H1 (cell line): ENCODE measurements around the gene PTPN3. TPM values are rescaled to one million over a fixed set of nuclear protein-coding genes. Genes with fewer than 3 reads are reported as not detected.

Experiments used
- CTCF ChIA-PET: fragments of 300-600 bp; sonication (Branson Sonifier 250); formaldehyde crosslinking; loops from one replicate; lab custom pipeline; 2021; ENCODE audit not compliant: partially characterized antibody; lab: Charles Lee
- POLR2A ChIA-PET: fragments of 300-600 bp; sonication (Branson Sonifier 250); formaldehyde crosslinking; loops from one replicate; lab custom pipeline; 2021; ENCODE audit warnings: inconsistent platforms; ENCODE audit not compliant: partially characterized antibody; lab: Charles Lee
- DNase-seq, 2 experiments: peaks; one replicate each; pipeline versions ENCODE4 v3.0.0 to v3.0.0-alpha.2; 2010 to 2022; ENCODE audit warnings: low spot score in 2 of 2, low read depth in 1 of 2, mixed read lengths in 1 of 2
- FAIRE-seq: peaks from 2 replicates; lab custom pipeline; 2011; peaks lifted over from hg19 to GRCh38; lab: Jason Lieb, UNC
- H2AFZ ChIP-seq: 2 replicates; pipeline ENCODE4 v1.8.1; 2012; ENCODE audit warnings: low read length, inconsistent platforms
- H2AK5ac ChIP-seq: 2 replicates; pipeline ENCODE4 v1.6.1; 2013; ENCODE audit warnings: low read depth, low read length
- H2BK120ac ChIP-seq: replicated peaks from 2 replicates; pipeline ENCODE3; 2013; ENCODE audit warnings: low read depth, low read length, inconsistent platforms
- H2BK12ac ChIP-seq: 2 replicates; pipeline ENCODE4 v1.6.1; 2013; ENCODE audit warnings: low read depth, low read length
- H2BK15ac ChIP-seq: 2 replicates; pipeline ENCODE4 v1.6.1; 2013; ENCODE audit warnings: low read length
- H2BK20ac ChIP-seq: 2 replicates; pipeline ENCODE4 v1.6.1; 2013; ENCODE audit warnings: low read length
- H2BK5ac ChIP-seq: 2 replicates; pipeline ENCODE4 v1.6.1; 2013; ENCODE audit warnings: low read depth, low read length
- H3K14ac ChIP-seq: 2 replicates; pipeline ENCODE4 v1.6.1; 2013; ENCODE audit warnings: inconsistent platforms; ENCODE audit not compliant: insufficient read length
- H3K18ac ChIP-seq: 2 replicates; pipeline ENCODE4 v1.6.1; 2013; ENCODE audit warnings: low read length; ENCODE audit errors: extremely low read depth
- H3K23ac ChIP-seq: 2 replicates; pipeline ENCODE4 v1.6.1; 2013; ENCODE audit warnings: inconsistent platforms; ENCODE audit not compliant: insufficient read length
- H3K23me2 ChIP-seq: 2 replicates; pipeline ENCODE4 v1.6.1; 2013; ENCODE audit warnings: low read depth, low read length
- H3K27ac ChIP-seq: 2 replicates; pipeline ENCODE4 v1.6.1; 2011; ENCODE audit warnings: low read depth, low read length, inconsistent platforms
- H3K27me3 ChIP-seq, 4 experiments: replicated peaks in 1 of 4; 1 replicate in 1 of 4; 2 replicates in 3 of 4; pipeline versions ENCODE4 v1.6.1 to v1.8.1; 2011 to 2013; ENCODE audit warnings: low read length in 3 of 4, mild to moderate bottlenecking in 3 of 4, inconsistent platforms in 2 of 4, mixed read lengths in 2 of 4, moderate library complexity in 1 of 4; ENCODE audit not compliant: control insufficient read depth in 3 of 4, insufficient read depth in 3 of 4; ENCODE audit errors: extremely low read depth in 1 of 4
- H3K36me3 ChIP-seq, 4 experiments: 2 replicates each; pipeline versions ENCODE4 v1.6.1 to v1.8.1; 2011 to 2013; ENCODE audit warnings: mild to moderate bottlenecking in 4 of 4, low read length in 3 of 4, moderate library complexity in 2 of 4, control low read depth in 1 of 4, inconsistent platforms in 1 of 4; ENCODE audit not compliant: insufficient read depth in 4 of 4, control insufficient read depth in 2 of 4
- H3K4ac ChIP-seq: replicated peaks from 2 replicates; pipeline ENCODE3; 2013; ENCODE audit warnings: low read length, low read depth, mixed read lengths, inconsistent platforms; ENCODE audit not compliant: insufficient read length
- H3K4me1 ChIP-seq, 4 experiments: replicated peaks in 1 of 4; 1 replicate in 1 of 4; 2 replicates in 3 of 4; pipeline versions ENCODE4 v1.6.1 to v1.8.1; 2011 to 2013; ENCODE audit warnings: low read length in 3 of 4, inconsistent platforms in 2 of 4, mixed read lengths in 1 of 4; ENCODE audit not compliant: insufficient read depth in 4 of 4, control insufficient read depth in 3 of 4
- H3K4me2 ChIP-seq, 2 experiments: 2 replicates each; pipeline versions ENCODE4 v1.6.1 to v1.8.1; 2011 to 2013; ENCODE audit warnings: low read depth in 2 of 2, low read length in 2 of 2, control low read depth in 1 of 2, inconsistent platforms in 1 of 2, mild to moderate bottlenecking in 1 of 2; ENCODE audit not compliant: insufficient read depth in 1 of 2
- H3K4me3 ChIP-seq, 4 experiments: fragments of 200-600, 300-600 bp in 1 of 4; sonication (generic), shearing (Covaris generic), sonication (Bioruptor Twin) in 1 of 4; 2 replicates each; pipeline versions ENCODE4 v1.5.1 to v1.8.1; 2011 to 2016; ENCODE audit warnings: low read length in 4 of 4, low read depth in 3 of 4, control low read depth in 2 of 4, inconsistent platforms in 2 of 4, mild to moderate bottlenecking in 2 of 4, mixed read lengths in 1 of 4, moderate library complexity in 1 of 4; ENCODE audit not compliant: insufficient read depth in 2 of 4; ENCODE audit errors: extremely low read depth in 1 of 4
- H3K56ac ChIP-seq: replicated peaks from 2 replicates; pipeline ENCODE3; 2013; ENCODE audit warnings: low read depth, mild to moderate bottlenecking, mixed read lengths, low read length, inconsistent platforms; ENCODE audit not compliant: insufficient read length
- H3K79me1 ChIP-seq: 2 replicates; pipeline ENCODE4 v1.6.1; 2013; ENCODE audit warnings: low read depth, low read length, control low read depth
- H3K79me2 ChIP-seq, 2 experiments: 2 replicates each; pipeline versions ENCODE4 v1.6.1 to v1.8.1; 2012 to 2013; ENCODE audit warnings: low read length in 2 of 2, mild to moderate bottlenecking in 2 of 2, inconsistent platforms in 1 of 2; ENCODE audit not compliant: insufficient read depth in 2 of 2, control insufficient read depth in 1 of 2
- H3K9ac ChIP-seq, 4 experiments: replicated peaks in 1 of 4; 1 replicate in 1 of 4; 2 replicates in 3 of 4; pipeline versions ENCODE4 v1.6.1 to v1.8.1; 2011 to 2013; ENCODE audit warnings: low read depth in 3 of 4, low read length in 3 of 4, control low read depth in 2 of 4, mild to moderate bottlenecking in 2 of 4, moderate library complexity in 2 of 4, inconsistent platforms in 1 of 4; ENCODE audit errors: extremely low read depth in 1 of 4
- H3K9me3 ChIP-seq, 2 experiments: 2 replicates each; pipeline versions ENCODE4 v1.6.1 to v1.8.1; 2012 to 2013; ENCODE audit warnings: mild to moderate bottlenecking in 2 of 2, moderate library complexity in 2 of 2, control low read depth in 1 of 2, inconsistent platforms in 1 of 2, low read depth in 1 of 2, low read length in 1 of 2, mixed read lengths in 1 of 2; ENCODE audit not compliant: insufficient read depth in 2 of 2
- H4K20me1 ChIP-seq, 2 experiments: replicated peaks in 1 of 2; 2 replicates each; pipeline versions ENCODE3 to v1.8.1; 2011 to 2013; ENCODE audit warnings: inconsistent platforms in 2 of 2, low read length in 2 of 2, mild to moderate bottlenecking in 1 of 2; ENCODE audit not compliant: insufficient read depth in 2 of 2, control insufficient read depth in 1 of 2
- H4K5ac ChIP-seq: 2 replicates; pipeline ENCODE4 v1.6.1; 2013; ENCODE audit warnings: low read length, low read depth, mixed read lengths, inconsistent platforms; ENCODE audit not compliant: insufficient read length
- H4K8ac ChIP-seq: 2 replicates; pipeline ENCODE4 v1.8.0; 2013; ENCODE audit warnings: mild to moderate bottlenecking, moderate library complexity, low read length, inconsistent platforms; ENCODE audit not compliant: insufficient read depth; ENCODE audit errors: extremely low read depth
- H4K91ac ChIP-seq: replicated peaks from 2 replicates; pipeline ENCODE3; 2013; ENCODE audit warnings: low read length, mixed read lengths, inconsistent platforms; ENCODE audit not compliant: insufficient read length
- ATF3 ChIP-seq: IDR thresholded peaks from 2 replicates; pipeline ENCODE4 v1.6.1; 2011; ENCODE audit warnings: low read depth, mild to moderate bottlenecking, low read length; ENCODE audit not compliant: insufficient read depth
- BRCA1 ChIP-seq: IDR thresholded peaks from 2 replicates; pipeline ENCODE4 v1.6.1; 2012; ENCODE audit warnings: low read depth, low read length, improper control_type of control experiment
- CBX5 ChIP-seq: fragments of 300-800, 300-1000 bp; sonication (generic); IDR thresholded peaks from 2 replicates; pipeline ENCODE4 v1.7.1; 2016; ENCODE audit warnings: antibody characterized with exemption, low read length, low read depth
- CHD1 ChIP-seq: IDR thresholded peaks from 2 replicates; pipeline ENCODE4 v1.6.1; 2012; ENCODE audit warnings: low read depth, low read length, improper control_type of control experiment
- GABPA ChIP-seq: IDR thresholded peaks from 2 replicates; pipeline ENCODE4 v1.6.1; 2011; ENCODE audit warnings: mild to moderate bottlenecking, low read length, moderate library complexity, borderline replicate concordance; ENCODE audit not compliant: insufficient read depth
- NANOG ChIP-seq: IDR thresholded peaks from 2 replicates; pipeline ENCODE4 v1.6.1; 2011; ENCODE audit warnings: low read length, low read depth, mild to moderate bottlenecking, inconsistent platforms; ENCODE audit not compliant: insufficient read depth, poor library complexity, severe bottlenecking
- NRF1 ChIP-seq: IDR thresholded peaks from 2 replicates; pipeline ENCODE4 v1.6.1; 2011; ENCODE audit warnings: mild to moderate bottlenecking, low read depth, low read length, improper control_type of control experiment
- PHF8 ChIP-seq: fragments of 200-600 bp; sonication (generic); conservative IDR thresholded peaks from 2 replicates; pipeline ENCODE4 v1.7.1; 2012; ENCODE audit warnings: low read depth, mild to moderate bottlenecking, inconsistent platforms, low read length, moderate library complexity
- SAP30 ChIP-seq: fragments of 300-600 bp; sonication (generic); IDR thresholded peaks from 2 replicates; pipeline ENCODE4 v1.7.1; 2012; ENCODE audit warnings: low read length, moderate library complexity, mild to moderate bottlenecking, inconsistent platforms; ENCODE audit not compliant: insufficient read depth, insufficient replicate concordance
- TEAD4 ChIP-seq: IDR thresholded peaks from 2 replicates; pipeline ENCODE4 v1.6.1; 2012; ENCODE audit warnings: low read depth, low read length, inconsistent platforms, mixed read lengths
- WGBS, 2 experiments: shearing (Covaris generic) in 1 of 2; methylation state at CpG; one replicate each; pipeline versions ENCODE4 v1.1.6 to v1.1.7; 2013 to 2015; ENCODE audit warnings: low lambda C conversion rate in 2 of 2, mixed read lengths in 2 of 2, inconsistent platforms in 1 of 2, low coverage in 1 of 2, missing lambda C conversion rate in 1 of 2; ENCODE audit not compliant: insufficient replicate concordance in 2 of 2, insufficient coverage in 1 of 2, insufficient read length in 1 of 2; ENCODE audit errors: extremely low coverage in 1 of 2, missing lambda C conversion rate in 1 of 2; 5-methylcytosine and 5-hydroxymethylcytosine counted together
- polyA plus RNA-seq, 7 experiments: library from polyadenylated mRNA; depleted of rRNA in 3 of 7; stranded (reverse) in 5 of 7; unstranded in 2 of 7; fragments of >200 nt in 5 of 7; fragments of 200-250 nt in 2 of 7; gene quantifications; 1 replicate in 5 of 7; 2 replicates in 1 of 7; 4 replicates in 1 of 7; pipeline versions ENCODE4 v1.2.1 to v1.2.3, GENCODE V29; 2011 to 2013; ENCODE audit warnings: missing spikeins in 2 of 7, mixed read lengths in 2 of 7
- total RNA-seq: library from RNA; stranded (reverse); fragmentation: NEBNext Ultra II Directional; extraction: Animal tissue kit (Norgen Biotek cat#: 25700); gene quantifications from 2 replicates; pipeline ENCODE4 v1.2.1, GENCODE V29; 2021

The PTPN3 gene
- total and polyA plus RNA-seq, 2 of the 8 experiments (the other 6 are each of a cell fraction or from before 2014, with no cell fraction given), result 2.9 to 3.7 TPM

GRCh38 chr9:109499631-109500410 is 1.7 kb upstream of the PTPN3 start:
- no peak overlapping the region for H3K14ac ChIP-seq
- CTCF ChIA-PET, result interaction anchor here (1.1 to 3.1 kb wide), 3 partner anchors 7 to 30 kb away, joined by 3 to 13 read pairs (median 12); no protein-coding TSS in a partner anchor
- H3K79me2 ChIP-seq, result no peaks in the 10 kb centered on the region
- no peak overlapping the region; the same call in 1 of the 2 replicates for H4K8ac ChIP-seq
- no peak overlapping the region for H3K9ac ChIP-seq
- no peak overlapping the region for H2BK20ac ChIP-seq
- no peaks in the 10 kb centered on the region; the same call in 1 of the 2 replicates for H3K79me1 ChIP-seq
- peak overlapping the region; percentile 19 to 61 (median 46) for H3K4me3 ChIP-seq
- H2BK12ac ChIP-seq, result peak overlapping the region; percentile 32; the same call in 1 of the 2 replicates
- H3K18ac ChIP-seq, result no peak overlapping the region
- peaks cover 2 to 5% (median 4%) of the 10 kb centered on the region in 4 experiments; a peak in 6 of 7 replicates for H3K4me1 ChIP-seq
- H4K5ac ChIP-seq, result no peak overlapping the region
- peak overlapping the region; percentile 38; the same call in 1 of the 2 replicates for H2BK5ac ChIP-seq
- no peak overlapping the region for H2AK5ac ChIP-seq
- H2BK120ac ChIP-seq, result no peak overlapping the region
- WGBS, 2 experiments, result 9% methylated on average over 41 of the region's 56 CpGs; no CpG with 5 or more reads in 1 of the 2 experiments
- no peak overlapping the region for H2BK15ac ChIP-seq
- DNase-seq (peak in 1 of 2 experiments; percentile 80), FAIRE-seq (no peak)
- H3K9me3 ChIP-seq, result no peaks in the 10 kb centered on the region
- H4K91ac ChIP-seq, result no peak overlapping the region
- H3K4ac ChIP-seq, result no peak overlapping the region
- H3K23me2 ChIP-seq, result peaks cover 10% of the 10 kb centered on the region; the same call in 1 of the 2 replicates
- H3K36me3 ChIP-seq, result no peaks in the 10 kb centered on the region
- peak overlapping the region; percentile 69 to 73 for H3K4me2 ChIP-seq
- no peak overlapping the region for H3K23ac ChIP-seq
- H4K20me1 ChIP-seq, result peaks cover 0 to 2% of the 10 kb centered on the region in 2 experiments
- no peak overlapping the region for H3K27ac ChIP-seq
- H2AFZ ChIP-seq, result peak overlapping the region; percentile 91
- H3K27me3 ChIP-seq, result peaks cover 25 to 47% (median 36%) of the 10 kb centered on the region in 4 experiments
- H3K56ac ChIP-seq, result no peak overlapping the region
- POLR2A ChIA-PET, result no interaction called here
- no peak for TF ChIP-seq TEAD4
- TF ChIP-seq GABPA, result no peak
- TF ChIP-seq CHD1, result no peak
- TF ChIP-seq BRCA1, result no peak
- no peak for TF ChIP-seq NRF1
- no peak for TF ChIP-seq ATF3
- TF ChIP-seq CBX5, result no peak
- 0 out of 2 replicates have a peak, but pooled peaks have one; percentile 37 for TF ChIP-seq PHF8
- no peak for TF ChIP-seq NANOG
- TF ChIP-seq SAP30, result no peak
